KMS-11 (cell line): ENCODE data around the gene CCDC33.

ENCODE experiments used
- H2AFZ ChIP-seq: fragments of 200-600 bp; sonication (generic); 2 replicates; pipeline ENCODE4 v1.6.1; 2016; ENCODE audit warnings: antibody characterized with exemption, mixed run types, low read depth
- H3K27ac ChIP-seq: fragments of 200-600 bp; sonication (generic); 2 replicates; pipeline ENCODE4 v1.6.1; 2016; ENCODE audit warnings: mild to moderate bottlenecking, mixed run types
- H3K27me3 ChIP-seq: fragments of 200-600 bp; sonication (generic); 2 replicates; pipeline ENCODE4 v1.6.1; 2017; ENCODE audit warnings: mild to moderate bottlenecking, low read depth, mixed run types, moderate library complexity; ENCODE audit not compliant: insufficient read depth
- H3K36me3 ChIP-seq: fragments of 200-600 bp; sonication (generic); 2 replicates; pipeline ENCODE4 v1.6.1; 2017; ENCODE audit warnings: mild to moderate bottlenecking, mixed run types; ENCODE audit not compliant: insufficient read depth
- H3K4me1 ChIP-seq: fragments of 200-600 bp; sonication (generic); 2 replicates; pipeline ENCODE4 v1.6.1; 2016; ENCODE audit warnings: mild to moderate bottlenecking, low read depth, mixed run types; ENCODE audit not compliant: poor library complexity, severe bottlenecking
- H3K4me2 ChIP-seq: fragments of 200-600 bp; sonication (generic); 2 replicates; pipeline ENCODE4 v1.7.0; 2016; ENCODE audit warnings: mild to moderate bottlenecking, mixed run types
- H3K4me3 ChIP-seq: fragments of 200-600 bp; sonication (generic); IDR thresholded peaks from 2 replicates; pipeline ENCODE4 v1.6.1; 2017; ENCODE audit warnings: low read depth, low read length, mixed read lengths; ENCODE audit not compliant: insufficient read depth
- H3K79me2 ChIP-seq: fragments of 200-600 bp; sonication (generic); 2 replicates; pipeline ENCODE4 v1.6.1; 2016; ENCODE audit warnings: low read depth, mixed run types; ENCODE audit not compliant: insufficient read depth
- H3K9ac ChIP-seq: fragments of 200-600 bp; sonication (generic); 2 replicates; pipeline ENCODE4 v1.6.1; 2016; ENCODE audit warnings: mild to moderate bottlenecking, mixed run types
- H4K20me1 ChIP-seq: fragments of 200-600 bp; sonication (generic); 2 replicates; pipeline ENCODE4 v1.6.1; 2016; ENCODE audit warnings: mild to moderate bottlenecking, mixed run types; ENCODE audit not compliant: insufficient read depth
- TF ChIP-seq, protein P1 (sequence below): fragments of 200-600 bp; sonication (generic); conservative IDR thresholded peaks from 2 replicates; pipeline ENCODE4 v1.6.1; 2017; ENCODE audit warnings: low read depth, mild to moderate bottlenecking, antibody characterized with exemption, low read length, moderate library complexity, mixed read lengths

The CCDC33 gene

DNA sequence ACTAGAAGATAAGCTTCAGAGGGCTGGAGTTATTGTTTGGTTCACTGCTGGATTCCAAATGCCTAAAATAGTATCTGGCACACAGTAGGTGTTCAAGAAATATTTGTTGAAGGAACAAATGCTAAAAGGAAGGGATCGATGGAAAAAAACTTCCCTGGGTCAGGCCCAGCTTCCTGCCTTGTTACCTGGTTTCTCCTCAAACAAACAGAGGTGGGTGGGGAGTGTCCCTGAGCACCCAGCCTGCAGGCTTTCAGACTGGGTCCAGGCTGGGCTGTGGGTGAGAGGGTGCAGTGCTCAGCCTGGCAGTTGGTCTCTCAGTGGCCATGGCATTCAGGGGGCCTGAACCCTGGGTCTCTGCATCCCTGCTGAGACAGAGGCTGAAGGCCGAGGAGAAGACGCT lies 19.2 kb upstream of the CCDC33 start:
- H3K4me3 ChIP-seq, result no peak overlapping the region
- peaks cover 79% of the 10 kb centered on the region for H3K27me3 ChIP-seq
- H3K4me2 ChIP-seq, result no peak overlapping the region
- no peak overlapping the region for H2AFZ ChIP-seq
- H3K79me2 ChIP-seq, result no peaks in the 10 kb centered on the region
- TF ChIP-seq, protein P1, sequence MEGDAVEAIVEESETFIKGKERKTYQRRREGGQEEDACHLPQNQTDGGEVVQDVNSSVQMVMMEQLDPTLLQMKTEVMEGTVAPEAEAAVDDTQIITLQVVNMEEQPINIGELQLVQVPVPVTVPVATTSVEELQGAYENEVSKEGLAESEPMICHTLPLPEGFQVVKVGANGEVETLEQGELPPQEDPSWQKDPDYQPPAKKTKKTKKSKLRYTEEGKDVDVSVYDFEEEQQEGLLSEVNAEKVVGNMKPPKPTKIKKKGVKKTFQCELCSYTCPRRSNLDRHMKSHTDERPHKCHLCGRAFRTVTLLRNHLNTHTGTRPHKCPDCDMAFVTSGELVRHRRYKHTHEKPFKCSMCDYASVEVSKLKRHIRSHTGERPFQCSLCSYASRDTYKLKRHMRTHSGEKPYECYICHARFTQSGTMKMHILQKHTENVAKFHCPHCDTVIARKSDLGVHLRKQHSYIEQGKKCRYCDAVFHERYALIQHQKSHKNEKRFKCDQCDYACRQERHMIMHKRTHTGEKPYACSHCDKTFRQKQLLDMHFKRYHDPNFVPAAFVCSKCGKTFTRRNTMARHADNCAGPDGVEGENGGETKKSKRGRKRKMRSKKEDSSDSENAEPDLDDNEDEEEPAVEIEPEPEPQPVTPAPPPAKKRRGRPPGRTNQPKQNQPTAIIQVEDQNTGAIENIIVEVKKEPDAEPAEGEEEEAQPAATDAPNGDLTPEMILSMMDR, result no peak
- no peak overlapping the region for H3K27ac ChIP-seq
- no peaks in the 10 kb centered on the region for H4K20me1 ChIP-seq
- H3K36me3 ChIP-seq, result no peaks in the 10 kb centered on the region
- no peaks in the 10 kb centered on the region for H3K4me1 ChIP-seq
- no peak overlapping the region for H3K9ac ChIP-seq

DNA sequence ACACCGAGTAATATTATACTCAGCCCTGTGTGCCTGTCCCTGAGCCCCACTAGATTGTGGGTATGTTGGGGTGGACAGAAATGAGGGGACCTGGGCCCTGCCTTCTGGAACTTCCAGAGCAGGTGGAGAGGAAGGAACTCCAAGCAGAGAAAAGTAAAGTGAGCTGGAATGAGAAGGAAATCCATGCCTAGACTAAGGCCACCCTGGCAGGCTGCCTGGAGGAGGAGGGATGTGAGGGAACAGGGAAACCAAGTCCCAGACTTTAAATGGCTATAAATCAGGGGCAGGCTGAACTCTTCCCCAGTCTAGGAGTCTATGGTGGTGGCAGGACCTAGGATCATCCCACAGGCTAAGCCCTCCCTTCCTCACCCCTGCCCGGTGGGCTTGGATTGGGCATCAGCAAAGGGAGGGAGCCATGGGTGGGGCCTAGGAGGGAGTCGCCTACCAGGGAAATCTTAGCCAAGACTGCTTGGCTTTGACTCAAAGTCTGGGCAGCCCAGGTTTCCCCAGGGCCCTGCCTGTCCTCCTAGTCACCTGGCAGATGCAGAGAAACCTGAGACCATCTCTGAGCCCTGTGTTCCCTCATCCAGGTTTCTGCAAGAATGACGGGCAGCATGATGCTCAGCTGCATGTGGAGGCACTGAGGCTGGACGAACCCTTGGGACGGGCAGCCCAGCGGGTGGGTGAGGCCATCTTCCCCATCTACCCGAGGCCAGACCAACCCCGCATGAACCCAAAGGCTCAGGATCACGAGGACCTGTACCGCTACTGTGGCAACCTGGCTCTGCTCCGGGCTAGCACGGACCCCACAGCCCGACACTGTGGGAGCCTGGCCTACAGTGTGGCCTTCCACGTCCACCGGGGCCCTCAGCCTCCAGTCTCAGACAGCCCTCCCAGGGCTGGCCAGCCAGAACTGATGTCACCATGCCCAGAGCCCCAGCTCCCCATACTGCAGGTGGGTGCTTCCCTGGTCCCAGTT lies 17.9 kb upstream of the CCDC33 start:
- TF ChIP-seq, protein P1, result no peak
- no peaks in the 10 kb centered on the region for H3K36me3 ChIP-seq
- no peak overlapping the region for H3K27ac ChIP-seq
- no peaks in the 10 kb centered on the region for H4K20me1 ChIP-seq
- H2AFZ ChIP-seq, result no peak overlapping the region
- no peaks in the 10 kb centered on the region for H3K79me2 ChIP-seq
- no peak overlapping the region for H3K4me2 ChIP-seq
- no peak overlapping the region for H3K9ac ChIP-seq
- peaks cover 79% of the 10 kb centered on the region for H3K27me3 ChIP-seq
- H3K4me1 ChIP-seq, result no peaks in the 10 kb centered on the region
- H3K4me3 ChIP-seq, result no peak overlapping the region

- Histone ChIP-seq H3K4me2 (no peak overlapping the region), H3K4me1 (no peaks in the 10 kb centered on the region), H3K9ac (no peak overlapping the region), H3K27me3 (peaks cover 79% of the 10 kb centered on the region), H3K27ac (no peak overlapping the region), H3K36me3 (no peaks in the 10 kb centered on the region), H2AFZ (no peak overlapping the region), H3K4me3 (no peak overlapping the region), H4K20me1 (no peaks in the 10 kb centered on the region), H3K79me2 (no peaks in the 10 kb centered on the region)
- TF ChIP-seq, protein P1, result no peak
Observed at GRCh38 chr15:74220475-74221248, 15.5 kb upstream of the CCDC33 start.

DNA sequence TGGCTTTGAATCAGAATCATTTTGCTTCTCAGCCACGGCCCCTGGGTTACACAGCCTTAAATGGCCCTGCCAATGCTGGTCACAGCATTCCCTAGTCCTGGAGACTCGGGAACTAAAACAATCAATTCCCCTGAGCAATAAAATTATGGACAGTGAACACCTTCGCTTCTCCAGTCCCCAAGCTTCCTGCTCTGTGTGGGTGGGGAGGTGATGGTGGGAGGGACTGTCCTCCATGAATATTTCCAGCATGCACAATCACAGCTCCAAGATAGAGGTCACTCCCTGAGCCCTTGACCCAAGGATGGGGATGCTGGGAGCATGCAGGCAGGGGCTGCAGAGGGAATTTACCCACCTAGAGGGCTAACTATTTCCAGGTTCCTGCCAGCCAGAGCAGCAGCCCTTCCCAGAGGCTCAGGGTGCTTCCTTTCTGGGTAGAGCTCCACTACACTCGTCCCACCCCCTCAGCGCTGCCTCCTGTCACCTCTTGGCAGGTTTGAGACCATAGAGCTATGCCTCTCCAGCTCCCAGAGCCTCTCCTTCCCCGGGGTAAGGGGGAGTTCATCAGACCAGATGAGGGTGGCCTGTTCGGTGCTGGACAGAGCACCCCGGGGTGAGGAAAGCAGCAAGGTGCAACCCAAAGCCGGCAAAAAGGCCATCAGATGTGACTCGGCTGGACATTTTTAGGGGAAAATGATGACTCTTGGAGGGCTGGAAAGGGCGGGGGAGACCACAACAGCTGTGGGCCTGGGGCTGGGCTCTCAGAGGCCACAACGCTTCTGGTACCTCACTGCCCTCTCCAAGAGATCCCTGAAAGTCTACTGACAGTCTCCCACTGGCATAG lies 14.5 kb upstream of the CCDC33 start:
- Histone ChIP-seq H3K4me1 (no peaks in the 10 kb centered on the region), H3K36me3 (no peaks in the 10 kb centered on the region), H3K9ac (no peak overlapping the region), H4K20me1 (no peaks in the 10 kb centered on the region), H3K27ac (no peak overlapping the region), H3K4me2 (no peak overlapping the region), H3K4me3 (no peak overlapping the region), H3K27me3 (peaks cover 80% of the 10 kb centered on the region), H3K79me2 (no peaks in the 10 kb centered on the region), H2AFZ (no peak overlapping the region)
- TF ChIP-seq, protein P1, result no peak
